Loucy (cell line): ENCODE results near the gene DAP.

Experiments
- H2AFZ ChIP-seq: fragments of 200-600 bp; sonication (generic); 2 replicates; pipeline ENCODE4 v1.6.0; 2016; ENCODE audit warnings: antibody characterized with exemption, mild to moderate bottlenecking, low read length, moderate library complexity
- H3F3A ChIP-seq: fragments of 200-600 bp; 2 replicates; pipeline ENCODE4 v1.6.0; 2016; ENCODE audit warnings: antibody characterized with exemption, low read depth, mild to moderate bottlenecking
- H3K27me3 ChIP-seq: fragments of 200-600 bp; sonication (generic); 2 replicates; pipeline ENCODE4 v1.6.1; 2014; ENCODE audit warnings: low read length, mild to moderate bottlenecking; ENCODE audit not compliant: insufficient read depth, poor library complexity, severe bottlenecking
- H3K36me3 ChIP-seq: fragments of 200-600 bp; sonication (generic); 2 replicates; pipeline ENCODE4 v1.6.1; 2016; ENCODE audit warnings: low read length; ENCODE audit not compliant: insufficient read depth
- H3K4me1 ChIP-seq: fragments of 200-600 bp; sonication (generic); 2 replicates; pipeline ENCODE4 v1.5.1; 2014; ENCODE audit warnings: low read length, mild to moderate bottlenecking; ENCODE audit not compliant: insufficient read depth, poor library complexity, severe bottlenecking
- H3K4me2 ChIP-seq: fragments of 200-600 bp; sonication (generic); 2 replicates; pipeline ENCODE4 v1.6.0; 2014; ENCODE audit warnings: antibody characterized with exemption, low read length, low read depth, mild to moderate bottlenecking; ENCODE audit not compliant: poor library complexity, severe bottlenecking
- H3K4me3 ChIP-seq: fragments of 200-600 bp; sonication (generic); 2 replicates; pipeline ENCODE4 v1.5.1; 2014; ENCODE audit warnings: low read length, mild to moderate bottlenecking, mixed read lengths; ENCODE audit not compliant: poor library complexity, severe bottlenecking
- H3K79me2 ChIP-seq: fragments of 200-600 bp; sonication (generic); 2 replicates; pipeline ENCODE4 v1.6.1; 2014; ENCODE audit warnings: low read length; ENCODE audit not compliant: insufficient read depth
- H3K9ac ChIP-seq: fragments of 200-600 bp; sonication (generic); 2 replicates; pipeline ENCODE4 v1.6.0; 2014; ENCODE audit warnings: mild to moderate bottlenecking, low read depth, low read length, moderate library complexity; ENCODE audit not compliant: poor library complexity, severe bottlenecking
- H3K9me2 ChIP-seq: fragments of 200-600 bp; sonication (generic); replicated peaks from 2 replicates; pipeline ENCODE4 v1.6.1; 2016; ENCODE audit warnings: low read depth, low read length, mixed read lengths
- H3K9me3 ChIP-seq: fragments of 200-600 bp; sonication (generic); 2 replicates; pipeline ENCODE4 v1.6.1; 2014; ENCODE audit warnings: mild to moderate bottlenecking, antibody characterized with exemption, low read length, low read depth; ENCODE audit not compliant: insufficient read depth
- H4K20me1 ChIP-seq: fragments of 200-600 bp; sonication (generic); 2 replicates; pipeline ENCODE4 v1.6.0; 2014; ENCODE audit warnings: antibody characterized with exemption, low read length, mild to moderate bottlenecking; ENCODE audit not compliant: insufficient read depth, poor library complexity, severe bottlenecking
- EZH2phosphoT487 ChIP-seq: fragments of 200-600 bp; IDR thresholded peaks from 2 replicates; pipeline ENCODE4 v1.6.1; 2018; ENCODE audit warnings: antibody characterized with exemption, mild to moderate bottlenecking, moderate library complexity, borderline replicate concordance
- TF ChIP-seq, protein P1 (sequence below): fragments of 200-600 bp; sonication (generic); conservative IDR thresholded peaks from 2 replicates; pipeline ENCODE4 v1.5.1; 2014; ENCODE audit warnings: mild to moderate bottlenecking, antibody characterized with exemption, low read length

Gene DAP

GRCh38 chr5:10654566-10654965 lies 106.5 kb downstream of the DAP start:
- Histone ChIP-seq H3K9me3 (no peaks in the 10 kb centered on the region), H3K4me2 (no peak overlapping the region), H3K4me3 (no peak overlapping the region), H3K27me3 (no peaks in the 10 kb centered on the region), H3K79me2 (no peaks in the 10 kb centered on the region), H3K9ac (no peak overlapping the region), H3K4me1 (no peaks in the 10 kb centered on the region), H3K9me2 (no peaks in the 10 kb centered on the region), H3F3A (no peaks in the 10 kb centered on the region), H4K20me1 (no peaks in the 10 kb centered on the region), H2AFZ (no peak overlapping the region), H3K36me3 (no peaks in the 10 kb centered on the region)
- no peak for TF ChIP-seq EZH2phosphoT487
- TF ChIP-seq, protein P1, sequence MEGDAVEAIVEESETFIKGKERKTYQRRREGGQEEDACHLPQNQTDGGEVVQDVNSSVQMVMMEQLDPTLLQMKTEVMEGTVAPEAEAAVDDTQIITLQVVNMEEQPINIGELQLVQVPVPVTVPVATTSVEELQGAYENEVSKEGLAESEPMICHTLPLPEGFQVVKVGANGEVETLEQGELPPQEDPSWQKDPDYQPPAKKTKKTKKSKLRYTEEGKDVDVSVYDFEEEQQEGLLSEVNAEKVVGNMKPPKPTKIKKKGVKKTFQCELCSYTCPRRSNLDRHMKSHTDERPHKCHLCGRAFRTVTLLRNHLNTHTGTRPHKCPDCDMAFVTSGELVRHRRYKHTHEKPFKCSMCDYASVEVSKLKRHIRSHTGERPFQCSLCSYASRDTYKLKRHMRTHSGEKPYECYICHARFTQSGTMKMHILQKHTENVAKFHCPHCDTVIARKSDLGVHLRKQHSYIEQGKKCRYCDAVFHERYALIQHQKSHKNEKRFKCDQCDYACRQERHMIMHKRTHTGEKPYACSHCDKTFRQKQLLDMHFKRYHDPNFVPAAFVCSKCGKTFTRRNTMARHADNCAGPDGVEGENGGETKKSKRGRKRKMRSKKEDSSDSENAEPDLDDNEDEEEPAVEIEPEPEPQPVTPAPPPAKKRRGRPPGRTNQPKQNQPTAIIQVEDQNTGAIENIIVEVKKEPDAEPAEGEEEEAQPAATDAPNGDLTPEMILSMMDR: no peak

DNA sequence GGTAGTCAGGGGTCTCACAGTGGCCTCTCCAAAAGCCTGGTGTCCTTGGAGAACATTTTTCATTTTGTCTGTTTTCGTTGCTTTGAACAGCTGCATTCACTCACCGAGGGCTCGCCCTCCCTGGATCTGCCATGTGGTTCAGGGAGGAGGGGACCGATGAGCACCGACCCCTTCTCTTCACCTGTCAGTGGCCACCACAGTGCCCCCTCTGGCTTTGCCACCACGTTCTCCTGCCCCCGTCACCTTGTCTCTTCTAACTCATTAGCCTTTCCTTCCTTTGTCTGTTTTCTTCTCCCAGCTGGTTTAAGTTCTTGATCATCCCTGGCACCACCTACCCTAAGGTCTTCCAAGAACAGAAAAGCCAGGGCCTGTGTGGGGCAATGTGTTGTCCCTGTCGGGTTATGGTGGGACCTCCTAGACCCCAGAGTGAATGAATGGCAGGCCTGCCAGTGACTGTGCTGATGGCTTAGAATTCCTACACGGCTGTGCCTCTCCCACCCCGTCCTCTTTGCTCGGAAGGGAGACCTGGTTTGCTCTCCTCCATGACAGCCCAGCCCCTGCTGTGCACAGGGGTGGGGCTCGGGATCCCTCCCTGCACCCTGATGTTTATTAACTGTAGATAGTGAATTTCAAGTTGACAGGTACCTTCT lies 107.2 kb downstream of the DAP start:
- no peaks in the 10 kb centered on the region for H3F3A ChIP-seq
- H3K9ac ChIP-seq: no peak overlapping the region
- no peaks in the 10 kb centered on the region for H3K9me3 ChIP-seq
- H3K79me2 ChIP-seq: no peaks in the 10 kb centered on the region
- TF ChIP-seq, protein P1: no peak
- no peak for TF ChIP-seq EZH2phosphoT487
- no peak overlapping the region for H2AFZ ChIP-seq
- no peaks in the 10 kb centered on the region for H4K20me1 ChIP-seq
- no peaks in the 10 kb centered on the region for H3K27me3 ChIP-seq
- no peaks in the 10 kb centered on the region for H3K4me1 ChIP-seq
- no peak overlapping the region for H3K4me3 ChIP-seq
- no peaks in the 10 kb centered on the region for H3K9me2 ChIP-seq
- no peak overlapping the region for H3K4me2 ChIP-seq
- no peaks in the 10 kb centered on the region for H3K36me3 ChIP-seq

DNA sequence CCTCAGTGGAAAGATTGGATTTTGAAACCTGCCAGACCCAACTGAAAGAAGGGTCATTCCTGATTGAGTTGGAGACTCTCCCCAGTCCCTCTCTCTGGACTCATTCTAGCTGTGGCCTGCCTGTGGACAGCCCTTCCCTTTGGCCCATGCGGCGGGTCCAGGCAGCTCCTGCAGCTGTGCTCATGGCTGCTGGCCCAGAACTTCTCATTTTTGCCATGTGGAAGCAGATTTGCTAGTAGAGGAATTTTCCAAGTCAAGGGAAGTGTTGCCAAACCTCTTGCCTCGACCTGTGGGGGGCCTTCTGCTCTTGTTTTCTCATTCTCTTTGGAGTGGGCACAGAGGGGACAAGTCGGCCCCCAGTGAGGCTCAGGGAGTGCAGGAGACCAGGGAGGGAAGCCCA lies 108.0 kb downstream of the DAP start:
- no peak for TF ChIP-seq EZH2phosphoT487
- TF ChIP-seq, protein P1: no peak
- Histone ChIP-seq H3K27me3 (no peaks in the 10 kb centered on the region), H3K9me3 (no peaks in the 10 kb centered on the region)

More for the DNA sequence above, 108.0 kb downstream of the DAP start:
- no peak overlapping the region for H3K4me3 ChIP-seq
- H3K4me2 ChIP-seq: no peak overlapping the region
- H3K9ac ChIP-seq: no peak overlapping the region
- H3K79me2 ChIP-seq: no peaks in the 10 kb centered on the region
- no peaks in the 10 kb centered on the region for H4K20me1 ChIP-seq
- no peaks in the 10 kb centered on the region for H3K9me2 ChIP-seq
- H2AFZ ChIP-seq: no peak overlapping the region
- H3K36me3 ChIP-seq: no peaks in the 10 kb centered on the region
- H3K4me1 ChIP-seq: no peaks in the 10 kb centered on the region
- no peaks in the 10 kb centered on the region for H3F3A ChIP-seq
